Measurements from ENCODE around the gene PGAM2.

Gene PGAM2

GRCh38 chr7:44103566-44103922, 38.2 kb upstream of the PGAM2 start:
- no peak for DNase-seq (ENCODE audit: low read depth, low spot score)
- ChIA-PET POLR2A (interaction anchor here (2.8 kb wide), 1 partner anchor 15 kb away, joined by 9 read pairs; no protein-coding TSS in a partner anchor), CTCF (no interaction called here)
- H3K4me3 ChIP-seq (ENCODE audit: low read depth, low read length), result no peak overlapping the region
- no peak for TF ChIP-seq CTCF (IDR thresholded peaks at IDR 0.05; ENCODE audit: insufficient read depth, low read length, missing control alignments)

GRCh38 chr7:44102846-44103565, 37.6 kb upstream of the PGAM2 start:
- H3K4me3 ChIP-seq (ENCODE audit: low read depth, low read length), result no peak overlapping the region
- DNase-seq (ENCODE audit: low read depth, low spot score), result no peak
- ChIA-PET CTCF (interaction anchor here (1.0 kb wide), 1 partner anchor 32 kb away, joined by 3 read pairs; no protein-coding TSS in a partner anchor), POLR2A (interaction anchor here (1.1 to 2.8 kb wide), 2 partner anchors 15 to 22 kb away, joined by 3 to 9 read pairs; no protein-coding TSS in a partner anchor)
- TF ChIP-seq CTCF (IDR thresholded peaks at IDR 0.05; ENCODE audit: insufficient read depth, low read length, missing control alignments), result no peak

- CTCF ChIA-PET, result interaction anchor here (1.0 to 1.5 kb wide), 3 partner anchors 15 to 31 kb away, joined by 3 to 5 read pairs (median 5); no protein-coding TSS in a partner anchor
- no peak for DNase-seq (ENCODE audit: low read depth, low spot score)
- POLR2A ChIA-PET, result interaction anchor here (0.9 to 2.8 kb wide), 4 partner anchors 13 to 21 kb away, joined by 3 to 9 read pairs (median 6); no protein-coding TSS in a partner anchor
- H3K4me3 ChIP-seq (ENCODE audit: low read depth, low read length), result no peak overlapping the region
- no peak for TF ChIP-seq CTCF (IDR thresholded peaks at IDR 0.05; ENCODE audit: insufficient read depth, low read length, missing control alignments)
Measured at GRCh38 chr7:44101966-44102845, 36.8 kb upstream of the PGAM2 start.

- ChIA-PET CTCF (interaction anchor here (1.4 to 2.7 kb wide), 3 partner anchors 9 to 23 kb away, joined by 5 to 8 read pairs (median 5); no protein-coding TSS in a partner anchor), POLR2A (interaction anchor here (0.9 to 2.8 kb wide), 3 partner anchors 12 to 14 kb away, joined by 3 to 9 read pairs (median 9); no protein-coding TSS in a partner anchor)
- no peak overlapping the region for H3K4me3 ChIP-seq (ENCODE audit: low read depth, low read length)
- DNase-seq (ENCODE audit: low read depth, low spot score), result no peak
- TF ChIP-seq CTCF (IDR thresholded peaks at IDR 0.05; ENCODE audit: insufficient read depth, low read length, missing control alignments), result no peak
Measured at GRCh38 chr7:44101303-44101965, 36.1 kb upstream of the PGAM2 start.

- H3K4me3 ChIP-seq (ENCODE audit: low read depth, low read length), result no peak overlapping the region
- TF ChIP-seq CTCF (IDR thresholded peaks at IDR 0.05; ENCODE audit: insufficient read depth, low read length, missing control alignments), result no peak
- no peak for DNase-seq (ENCODE audit: low read depth, low spot score)
- ChIA-PET POLR2A (interaction anchor here (2.8 kb wide), 1 partner anchor 12 kb away, joined by 9 read pairs; no protein-coding TSS in a partner anchor), CTCF (interaction anchor here (1.4 to 2.7 kb wide), 3 partner anchors 10 to 23 kb away, joined by 5 to 8 read pairs (median 5); no protein-coding TSS in a partner anchor)
Measured at GRCh38 chr7:44100458-44101302, 35.3 kb upstream of the PGAM2 start.
